Germinal center (tissue), 1 donor: Measurements from ENCODE around the gene ANGEL1.
A peak's percentile ranks its signal among the peaks of the same experiment; 100 is the strongest.

ENCODE experiments used
- DNase-seq: peaks from one replicate; pipeline ENCODE4 v3.0.0; 2012; ENCODE audit warnings: mixed read lengths, low spot score

The ANGEL1 gene

DNA sequence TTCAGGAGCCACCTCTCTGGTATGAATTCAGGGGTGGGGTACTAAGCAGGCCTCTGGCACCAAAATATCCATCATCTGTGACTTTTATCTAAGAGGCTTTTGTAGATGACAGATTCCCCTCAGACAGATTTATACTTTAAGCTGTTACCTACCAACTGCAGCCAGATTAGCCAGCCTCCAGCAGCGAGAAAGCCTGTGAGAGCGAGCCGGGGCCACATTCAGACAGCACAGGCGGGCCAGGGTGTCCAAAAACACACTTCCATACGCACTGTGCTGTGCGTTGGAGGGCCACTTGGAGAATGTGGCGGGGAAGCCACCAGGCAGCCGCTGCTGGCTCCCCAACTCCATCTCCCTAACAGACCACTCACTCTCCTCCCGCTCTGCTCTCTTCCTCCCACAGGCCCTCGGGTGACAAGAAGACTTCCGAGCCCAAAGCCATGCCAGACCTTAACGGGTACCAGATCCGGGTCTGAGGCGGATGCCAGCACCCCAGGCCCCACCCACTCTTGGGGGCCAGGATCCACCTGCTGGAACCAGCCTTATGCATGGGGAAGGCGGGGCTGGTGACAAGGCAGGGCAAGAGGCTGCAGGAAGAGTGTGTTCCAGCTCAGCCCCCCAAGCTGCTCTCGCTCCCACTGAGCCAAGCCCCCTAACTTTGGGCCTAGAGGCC is 34.0 kb downstream of the ANGEL1 start:
- no peak for DNase-seq

GRCh38 chr14:76777721-76778120 is 35.0 kb downstream of the ANGEL1 start:
- no peak for DNase-seq

GRCh38 chr14:76776428-76777251 is 36.0 kb downstream of the ANGEL1 start:
- DNase-seq, result no peak

DNA sequence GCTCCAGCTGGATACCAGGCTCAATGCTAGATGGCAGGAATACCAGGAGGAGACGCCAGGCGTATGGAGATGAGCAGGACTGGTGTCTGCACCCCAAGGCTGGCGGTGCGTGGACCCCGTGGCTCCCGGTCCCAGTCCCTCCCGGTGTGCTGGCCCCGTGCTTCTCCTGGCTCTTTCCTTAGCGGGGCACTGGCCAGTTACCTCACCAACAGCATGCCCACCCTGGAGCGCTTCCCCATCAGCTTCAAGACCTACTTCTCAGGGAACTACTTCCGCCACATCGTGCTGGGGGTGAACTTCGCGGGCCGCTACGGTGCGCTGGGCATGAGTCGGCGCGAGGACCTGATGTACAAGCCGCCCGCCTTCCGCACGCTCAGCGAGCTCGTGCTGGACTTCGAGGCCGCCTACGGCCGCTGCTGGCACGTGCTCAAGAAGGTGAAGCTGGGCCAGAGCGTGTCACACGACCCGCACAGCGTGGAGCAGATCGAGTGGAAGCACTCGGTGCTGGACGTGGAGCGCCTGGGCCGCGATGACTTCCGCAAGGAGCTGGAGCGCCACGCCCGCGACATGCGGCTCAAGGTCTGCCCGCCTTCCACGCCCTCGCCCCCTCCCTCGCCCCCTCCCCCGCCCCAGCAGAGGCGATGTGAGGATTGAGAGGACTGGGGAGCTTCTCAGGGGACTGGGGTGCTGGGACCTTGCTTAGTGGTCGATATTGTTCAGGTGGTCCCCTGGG is 36.8 kb downstream of the ANGEL1 start:
- DNase-seq, result no peak

DNA sequence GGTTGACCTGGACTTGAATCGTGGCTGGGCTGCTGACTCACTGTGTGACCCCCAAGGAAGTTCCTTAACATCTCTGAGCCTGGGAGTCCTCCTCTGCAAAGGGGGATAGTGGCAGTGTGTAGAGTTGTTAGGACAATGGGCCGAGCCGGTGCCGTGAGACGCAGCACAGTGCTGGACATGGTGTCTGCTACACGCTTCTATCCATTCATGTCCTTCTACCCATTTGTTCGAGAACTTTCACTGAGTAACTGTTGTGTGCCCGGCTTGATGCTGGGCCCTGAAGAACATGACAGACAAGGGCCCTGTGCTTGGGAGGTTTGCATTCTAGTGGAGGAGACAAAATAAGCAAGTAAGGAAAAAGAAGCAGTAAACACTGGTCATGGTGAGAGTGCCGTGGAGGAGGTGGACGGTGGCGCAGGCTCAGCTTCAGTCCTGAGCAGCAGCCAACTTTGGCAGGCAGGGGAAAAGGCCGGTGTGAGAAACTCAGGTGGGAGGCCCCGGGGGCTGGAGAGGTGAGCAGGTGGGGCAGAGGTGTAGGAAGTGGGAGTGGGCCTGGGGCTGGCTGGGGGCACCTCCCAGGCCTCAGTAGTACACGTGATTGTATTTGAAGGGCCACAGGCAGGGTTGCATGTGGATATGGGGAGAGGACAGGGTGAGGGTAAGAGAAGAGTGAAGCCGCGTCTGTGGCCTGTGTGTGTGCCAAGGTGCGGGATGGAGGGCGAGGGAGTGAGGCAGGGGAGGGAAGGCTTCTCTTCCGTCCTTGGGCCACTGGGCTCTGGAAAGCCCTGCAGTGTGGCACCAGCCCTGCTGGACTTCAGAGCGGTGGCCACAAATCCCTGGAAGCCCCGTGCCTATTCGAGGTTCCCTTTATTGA is 37.6 kb downstream of the ANGEL1 start:
- DNase-seq, result no peak

- no peak for DNase-seq
Measured at GRCh38 chr14:76773956-76774820, 38.5 kb downstream of the ANGEL1 start.

DNA sequence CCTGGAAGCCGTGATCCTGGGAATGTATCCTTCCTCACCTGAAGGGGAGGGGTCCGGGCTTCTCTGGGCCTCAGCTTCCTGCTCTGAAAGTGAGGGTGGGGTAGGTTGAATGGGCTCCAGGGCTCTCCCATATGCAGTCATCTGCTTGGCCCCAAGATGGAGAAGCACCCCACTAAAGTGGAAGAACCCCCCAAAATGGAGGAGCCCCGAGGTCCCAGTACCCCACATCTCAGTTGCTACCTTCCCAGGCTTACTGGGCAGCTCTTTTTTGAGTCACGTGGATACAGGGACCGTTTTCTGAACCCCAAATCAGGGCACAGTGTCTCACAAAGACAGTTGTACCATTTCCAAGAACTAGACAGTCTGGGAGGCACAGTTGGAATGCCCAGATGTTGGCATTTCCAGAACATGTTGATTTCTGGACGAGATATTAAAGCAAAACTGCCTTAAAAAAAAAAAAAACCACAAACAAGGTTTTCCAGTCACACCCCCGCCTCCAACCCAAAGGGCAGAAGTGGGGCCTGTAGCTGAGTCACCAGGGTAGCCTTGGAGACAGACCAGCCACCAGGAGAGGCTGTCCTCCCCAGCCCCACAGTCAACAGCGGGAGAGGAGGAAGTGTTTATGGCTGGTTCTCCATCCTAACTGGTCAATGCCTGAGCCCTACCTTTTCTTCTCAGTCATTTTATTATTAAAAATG is 39.3 kb downstream of the ANGEL1 start:
- no peak for DNase-seq

DNA sequence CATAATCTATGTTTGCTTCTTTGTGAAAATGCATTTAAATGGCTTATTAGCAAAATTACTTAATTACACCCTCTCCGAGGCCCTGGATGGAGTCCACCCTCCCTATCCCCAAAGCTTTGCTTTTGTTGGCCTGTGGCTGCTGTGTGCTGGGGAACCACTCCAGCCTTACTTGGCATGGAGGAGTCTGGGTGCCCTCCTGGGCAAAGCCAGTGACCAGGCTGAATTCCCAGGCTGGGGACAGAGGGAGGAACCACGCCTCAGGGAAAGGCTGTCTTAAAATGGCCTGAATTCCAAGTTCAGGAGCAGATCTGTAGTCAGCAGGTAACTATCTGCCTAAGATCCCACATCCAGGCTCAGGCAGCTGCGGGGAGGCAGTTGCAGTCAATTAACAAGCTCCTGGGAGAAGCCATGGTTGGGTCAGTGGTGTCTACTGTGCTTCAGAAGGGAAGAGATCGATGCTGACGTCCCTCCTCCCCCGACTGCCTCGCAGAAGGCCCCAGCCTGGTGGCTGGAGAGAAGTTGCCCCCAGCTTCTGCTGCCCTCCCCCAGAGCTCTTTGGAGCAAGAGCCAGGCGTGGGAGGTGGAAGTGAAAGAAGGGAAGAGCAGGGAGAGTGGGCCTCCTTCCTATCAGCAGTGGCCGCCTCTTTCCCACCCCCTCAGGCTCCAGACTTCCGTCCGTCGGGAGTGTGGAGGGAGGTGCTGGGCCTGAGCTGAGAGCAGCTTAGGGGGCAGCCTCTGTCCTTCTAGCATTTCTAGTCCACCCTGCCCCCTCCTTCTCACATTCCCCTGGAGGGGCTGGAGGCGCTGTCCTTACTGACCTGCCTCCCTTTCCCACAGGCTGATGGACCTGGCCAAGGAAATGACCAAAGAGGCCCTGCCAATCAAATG is 40.1 kb downstream of the ANGEL1 start:
- no peak for DNase-seq

DNA sequence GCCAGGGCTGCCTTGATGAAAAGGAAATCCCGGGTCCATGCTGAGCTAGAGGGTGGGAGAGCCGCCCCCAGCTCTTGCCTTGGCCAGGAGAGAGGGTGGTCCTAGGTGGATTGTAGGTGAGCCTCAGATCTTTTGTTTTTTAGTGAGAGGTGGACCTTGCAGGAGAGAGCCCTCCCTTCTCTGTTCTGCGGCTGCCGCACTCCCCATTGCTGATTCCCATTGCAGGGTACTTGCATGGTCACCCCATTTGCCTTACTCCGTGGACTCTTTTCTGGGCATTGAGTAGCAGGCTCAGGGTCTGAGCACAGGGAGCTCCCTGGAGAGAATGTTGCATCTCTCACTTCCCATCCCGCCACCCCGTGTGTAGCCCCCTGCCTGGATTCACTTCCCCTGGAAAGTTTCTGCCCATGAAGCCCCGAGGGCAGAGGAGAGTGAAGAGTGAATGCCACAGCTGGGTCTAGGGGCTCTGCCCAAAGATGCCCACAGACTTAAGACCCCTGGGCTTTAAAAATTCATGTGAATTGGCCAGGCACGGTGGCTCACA is 41.2 kb downstream of the ANGEL1 start:
- DNase-seq, result no peak

GRCh38 chr14:76770521-76771436 is 41.9 kb downstream of the ANGEL1 start:
- DNase-seq, result no peak

GRCh38 chr14:76769636-76770292 is 42.9 kb downstream of the ANGEL1 start:
- DNase-seq, result no peak

GRCh38 chr14:76768671-76769500 is 43.8 kb downstream of the ANGEL1 start:
- no peak for DNase-seq

DNA sequence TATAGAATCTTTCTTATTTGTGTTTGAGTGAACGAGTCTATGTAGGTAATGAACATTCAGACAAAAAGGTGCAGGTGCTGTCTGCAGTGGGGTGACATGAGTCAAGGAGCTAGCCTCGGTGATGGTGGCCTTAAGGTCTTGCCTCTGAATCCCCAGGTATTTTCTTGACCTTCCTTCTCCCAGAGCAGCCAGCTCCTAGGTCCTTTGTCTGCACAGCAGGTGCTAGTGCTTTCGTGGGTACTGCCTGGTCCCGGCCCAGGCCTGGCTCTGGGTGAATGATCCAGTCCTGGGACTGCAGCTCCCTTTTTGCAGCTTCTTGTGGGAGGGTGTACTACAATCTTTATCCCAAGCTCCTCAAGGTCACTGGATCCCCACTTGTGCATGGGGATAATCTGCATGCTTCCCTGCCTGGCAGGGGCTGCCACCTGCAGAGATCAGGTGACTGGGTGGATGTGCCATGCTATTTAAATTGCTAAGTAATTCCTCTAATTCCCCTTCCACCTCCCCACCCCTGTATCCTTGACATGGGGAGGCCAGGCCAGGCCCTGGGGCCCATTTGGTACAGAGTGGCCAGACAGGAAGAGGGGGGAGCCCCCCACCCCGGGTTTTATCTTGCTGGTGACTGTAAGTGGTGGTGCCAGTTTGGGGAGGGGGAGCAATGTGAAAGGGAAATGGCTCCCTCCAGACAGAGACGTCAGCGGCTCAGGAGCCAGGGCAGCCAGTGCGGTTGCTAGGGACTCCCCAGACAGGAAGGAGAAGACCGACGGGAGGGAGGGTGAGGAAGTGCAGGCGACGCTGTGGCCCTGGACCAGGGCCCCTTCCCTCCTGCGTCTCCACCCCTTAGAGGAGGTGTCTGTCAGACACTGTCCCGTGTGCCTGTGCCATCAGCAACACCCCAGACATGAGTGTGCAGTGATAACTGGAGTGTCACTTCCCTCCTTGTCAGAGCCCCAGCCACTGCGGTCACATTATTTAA is 44.7 kb downstream of the ANGEL1 start:
- peak; percentile 47 for DNase-seq

- DNase-seq, result no peak
Measured at GRCh38 chr14:76765461-76765931, 47.2 kb downstream of the ANGEL1 start.
